Measurements from ENCODE around the gene DPP4. TPM values are rescaled to one million over a fixed set of nuclear protein-coding genes. Genes with fewer than 3 reads are reported as not detected.

DPP4 gene
- total RNA-seq, result 6.7 TPM
- long read RNA-seq, transcript DPP4-201 (26 exons, 3,904 nt), result major isoform, 6 of 9 reads
- long read RNA-seq, partial matches to known transcripts, result 0 of 9 reads
- long read RNA-seq, other reads (novel, unspliced or antisense), result 3 of 9 reads

DNA sequence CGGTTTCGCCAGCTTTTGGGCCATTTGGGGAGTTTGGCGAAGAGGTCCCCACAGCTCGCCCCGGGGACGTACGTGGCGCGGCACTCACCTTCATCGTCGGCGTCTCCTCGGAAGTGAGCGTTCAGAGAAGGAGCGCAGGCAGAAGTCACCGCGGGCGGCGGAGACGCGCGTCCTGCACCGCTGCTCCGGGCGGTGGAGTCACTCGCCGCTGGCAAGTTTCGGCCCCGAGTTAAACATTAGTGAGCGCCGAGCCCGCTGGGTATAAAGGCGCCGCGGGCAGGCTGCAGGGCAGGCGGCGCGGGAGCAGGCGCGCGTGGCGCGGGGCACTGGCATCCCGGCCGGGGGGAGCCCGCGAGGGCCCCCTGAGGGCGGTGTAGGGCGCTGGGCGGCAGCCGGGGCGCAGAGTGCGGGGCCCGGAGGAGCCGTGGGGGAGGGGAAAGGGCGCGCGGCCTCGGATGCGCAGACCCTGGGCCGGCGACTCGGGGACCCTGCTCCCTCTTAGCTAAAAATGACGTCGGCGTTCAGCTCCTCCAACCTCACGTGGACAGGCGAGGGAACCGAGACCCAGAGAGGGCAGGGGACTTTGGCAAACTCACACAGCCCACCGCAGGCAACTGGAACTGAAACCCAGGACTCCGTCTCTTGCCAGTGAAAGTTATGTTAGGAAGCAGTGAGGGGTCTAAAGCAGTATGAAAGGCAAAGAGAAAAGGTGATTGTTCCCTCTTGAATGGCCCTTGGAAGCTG lies at the start of gene DPP4:
DPP4 (minus strand) TSS at position 328 of the 744 bp plus-strand sequence; CDS start at position 94, 234 bp downstream.
- ATAC-seq, result peak; percentile 82
- peak; percentile 65 for DNase-seq
- intact Hi-C loops (cut with micrococcal nuclease), result no loop called here

DNA sequence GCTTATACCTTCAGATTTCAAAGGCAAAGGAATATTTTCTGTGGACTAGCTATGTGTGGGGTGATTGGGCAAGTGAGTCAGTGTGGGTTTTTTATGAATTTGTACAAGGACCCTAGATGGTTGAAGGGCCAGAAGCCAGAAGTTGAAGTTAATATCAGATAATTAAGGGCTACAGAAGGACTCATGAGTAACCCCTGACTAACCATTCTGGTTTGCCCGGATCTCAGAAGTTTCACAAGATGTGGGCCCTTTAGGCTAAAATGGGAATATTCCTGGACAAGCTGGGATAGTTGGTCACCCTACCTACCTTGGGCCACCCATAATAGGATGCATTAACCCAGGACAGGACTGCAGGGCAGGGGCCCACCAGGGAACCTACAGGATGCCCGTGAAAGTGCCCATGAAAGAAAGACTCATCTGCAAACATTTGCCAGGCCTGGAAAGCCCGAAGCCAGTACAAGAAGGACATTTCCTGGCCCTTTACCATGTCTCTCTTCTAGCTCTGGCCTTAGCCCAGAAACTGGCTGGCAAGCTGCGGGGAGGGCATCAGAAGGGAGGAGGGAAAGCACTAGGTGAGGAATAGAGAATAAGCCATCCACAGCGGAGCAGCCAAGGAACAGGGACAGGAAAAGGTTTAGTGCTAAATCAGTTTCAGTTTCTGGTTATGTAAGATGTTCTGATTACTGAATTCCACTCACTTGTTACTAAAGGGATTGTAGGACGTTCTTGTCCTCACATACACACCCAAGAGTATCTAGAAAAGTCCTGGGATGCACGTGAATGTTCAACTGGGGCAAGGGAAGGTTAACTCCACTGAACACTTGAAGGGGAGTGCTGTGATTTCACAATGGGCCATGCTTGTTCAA lies 44.4 kb upstream of the DPP4 start:
- peak; percentile 87 for ATAC-seq
- peak; percentile 65 for DNase-seq
- intact Hi-C loops (cut with micrococcal nuclease), result no loop called here

DNA sequence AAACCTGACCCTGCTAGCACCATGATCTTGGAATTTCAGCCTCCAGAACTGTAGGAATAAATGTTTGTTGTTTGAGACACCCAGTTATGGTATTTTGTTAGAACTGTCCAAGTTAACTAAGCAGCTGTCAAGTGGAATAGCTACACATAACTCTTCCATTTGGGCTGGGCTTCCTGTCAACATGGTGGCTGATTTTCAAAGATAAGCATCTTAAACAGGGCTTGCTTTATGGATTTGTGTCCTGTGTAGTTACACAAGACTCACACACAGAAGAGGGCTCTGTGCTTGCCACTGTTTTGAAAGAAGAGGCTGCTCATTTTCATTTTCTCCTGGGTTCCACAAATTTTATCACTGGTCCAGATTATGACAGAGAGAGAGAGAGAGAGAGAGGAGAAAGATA lies 42.3 kb upstream of the DPP4 start:
- ATAC-seq (no peak), DNase-seq (no peak)
- intact Hi-C loops (cut with micrococcal nuclease), result no loop called here

DNA sequence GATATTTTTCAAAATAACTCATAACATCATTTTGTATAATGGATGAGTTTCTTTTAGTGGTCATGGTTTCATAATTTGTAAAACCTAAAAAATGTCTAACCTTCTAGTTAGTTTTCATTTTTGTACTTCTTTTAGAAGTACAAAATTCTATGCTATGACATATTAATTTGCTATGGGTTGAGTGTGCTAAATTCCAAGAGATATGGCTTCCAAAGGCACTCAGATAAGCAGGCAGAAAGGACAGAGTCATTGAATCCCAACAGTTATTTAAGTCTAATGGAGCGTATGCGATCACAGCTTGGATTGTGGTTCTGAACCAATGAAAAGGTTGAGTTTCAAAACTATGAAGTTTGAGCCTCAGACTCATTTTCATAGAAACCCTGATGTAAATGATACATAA lies 41.1 kb upstream of the DPP4 start:
- intact Hi-C loops (cut with micrococcal nuclease), result no loop called here
- DNase-seq (no peak), ATAC-seq (no peak)

DNA sequence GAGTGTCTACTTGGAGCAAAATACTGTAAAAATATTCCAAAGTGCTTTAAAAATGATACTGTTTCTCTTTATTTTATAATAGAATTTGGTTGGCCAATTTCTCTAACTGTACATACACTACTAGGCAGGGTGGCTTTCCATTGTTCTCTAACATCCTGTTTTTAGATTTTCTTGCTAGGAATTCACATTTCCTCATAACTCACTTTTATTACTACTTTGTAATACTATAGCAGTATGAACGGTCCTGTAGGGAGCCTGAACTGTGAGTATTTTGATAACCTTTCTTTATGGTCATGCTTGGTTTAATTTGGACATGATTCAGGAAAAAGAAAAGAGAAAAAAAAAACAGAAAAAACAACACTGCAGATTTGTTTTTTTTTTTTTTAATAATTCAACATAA lies 40.3 kb upstream of the DPP4 start:
- ATAC-seq (peak; percentile 12), DNase-seq (no peak)
- intact Hi-C loops (cut with micrococcal nuclease), result no loop called here

DNA sequence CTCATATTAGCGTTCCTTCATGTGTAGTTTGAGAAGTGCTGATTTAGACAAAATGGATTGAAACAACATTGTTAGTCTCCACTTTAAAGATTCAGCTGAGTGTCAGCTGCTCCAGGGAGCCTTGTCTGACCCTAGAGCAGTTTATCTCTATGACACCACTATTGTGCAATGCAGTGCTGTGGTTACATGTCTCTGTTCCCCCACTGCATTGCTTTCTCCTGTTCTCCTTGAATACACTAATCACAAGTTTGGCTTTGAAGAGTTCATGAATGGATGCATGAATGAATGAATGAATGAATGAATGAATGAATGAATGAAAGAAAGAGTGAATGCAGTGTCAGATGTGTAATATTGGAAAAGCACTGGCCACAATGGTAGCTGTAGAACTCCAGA lies 39.8 kb upstream of the DPP4 start:
- intact Hi-C loops (cut with micrococcal nuclease), result no loop called here
- ATAC-seq (peak; percentile 94), DNase-seq (no peak)

DNA sequence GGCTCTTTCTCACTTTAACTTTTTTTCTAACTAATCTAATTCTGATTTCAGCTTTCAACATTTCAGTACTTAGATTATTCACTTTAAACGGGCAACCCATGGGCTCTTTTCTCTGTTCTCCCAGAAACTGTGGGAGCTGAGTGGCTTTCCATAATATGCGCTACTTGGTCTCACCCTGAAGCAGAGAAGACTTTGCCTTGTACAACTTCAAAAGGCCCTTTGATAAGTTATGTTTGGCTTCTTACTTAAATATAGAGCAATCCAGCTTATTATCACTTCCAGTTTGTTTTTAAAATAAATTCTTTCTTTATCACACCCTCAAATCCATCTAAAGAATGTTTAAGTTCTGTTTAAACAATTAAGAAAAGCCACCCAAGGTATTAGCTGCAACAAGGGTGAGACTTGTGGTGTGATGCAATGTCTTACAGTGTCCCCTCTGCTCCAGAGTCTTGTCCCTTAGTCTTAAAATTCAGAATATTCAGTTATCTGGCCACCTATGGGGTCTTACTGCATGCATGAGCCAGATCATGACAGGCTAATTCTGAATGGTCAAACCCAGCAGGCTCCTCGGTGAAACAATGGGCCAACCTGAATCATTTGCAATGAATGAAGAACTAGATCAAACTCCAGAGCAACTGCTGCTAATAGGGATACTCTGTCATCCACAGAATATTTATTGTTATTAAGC lies 39.2 kb upstream of the DPP4 start:
- no peak for DNase-seq
- ATAC-seq, result peak; percentile 29
- intact Hi-C loops (cut with micrococcal nuclease), result no loop called here

DNA sequence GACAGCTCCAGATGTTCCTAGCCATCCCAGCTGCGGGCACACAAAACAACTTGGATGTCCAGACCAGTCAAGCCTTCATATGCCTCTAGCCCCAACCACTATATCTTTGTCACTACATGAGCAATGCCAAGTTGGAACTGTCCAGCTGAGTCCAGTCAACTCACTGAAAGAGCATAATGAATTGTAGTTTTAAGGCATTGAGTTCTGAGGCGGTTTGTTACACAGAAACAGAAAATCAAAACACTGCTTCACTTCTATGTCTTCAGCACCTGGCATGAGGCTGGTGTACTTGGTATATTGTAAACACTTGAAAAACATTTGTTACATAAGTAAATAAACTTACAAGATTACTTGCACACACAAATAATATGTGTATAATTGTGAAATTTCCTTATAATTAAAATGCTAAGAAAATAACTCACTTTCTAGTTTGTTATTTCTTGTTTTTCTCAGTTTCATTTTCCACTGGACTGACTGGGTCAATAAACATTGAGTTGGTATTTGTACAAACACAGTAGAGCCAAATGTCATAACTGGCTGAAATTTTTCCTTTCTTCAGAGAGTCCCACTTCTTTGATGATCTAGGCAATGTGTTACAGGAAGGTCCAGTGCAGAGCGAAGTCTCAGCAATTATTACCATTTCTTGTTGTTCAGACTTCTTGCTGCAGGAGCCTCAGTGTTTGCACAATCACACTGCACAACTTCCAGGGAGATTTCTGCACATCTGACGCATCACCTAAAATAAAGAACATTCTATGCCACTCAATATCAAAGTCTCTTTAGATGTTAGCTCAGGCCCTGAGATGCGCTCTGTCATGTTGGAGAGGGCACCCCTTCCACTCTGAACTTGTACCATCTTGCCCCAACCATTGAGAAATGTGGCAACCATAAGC lies 38.2 kb upstream of the DPP4 start:
- intact Hi-C loops (cut with micrococcal nuclease), result no loop called here

DNA sequence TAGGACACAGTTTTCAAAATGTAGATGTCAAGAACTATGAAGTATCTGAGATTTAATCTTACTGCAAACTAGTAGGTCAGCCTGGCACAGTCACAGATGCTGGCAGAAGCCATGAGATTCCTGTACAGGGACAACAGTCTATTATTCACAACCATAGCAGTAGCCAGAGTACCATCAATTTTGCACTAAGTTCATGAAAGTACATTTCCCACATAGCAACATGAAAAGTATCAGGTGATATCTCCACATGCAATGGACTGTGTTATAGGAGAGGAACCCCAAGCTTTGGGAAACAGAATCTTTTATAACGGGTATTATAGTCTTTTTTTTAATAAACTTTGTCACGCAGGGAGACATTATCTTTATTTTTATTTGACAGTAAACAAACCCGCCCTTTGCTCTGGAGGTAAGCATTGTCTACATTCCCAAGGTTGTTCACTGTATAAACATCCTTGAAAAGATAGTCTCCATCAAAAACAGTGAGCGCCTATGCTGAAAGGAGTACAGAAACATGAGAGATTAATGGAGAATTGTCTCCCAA lies 33.4 kb upstream of the DPP4 start:
- ATAC-seq, result peak; percentile 57
- intact Hi-C loops (cut with micrococcal nuclease), result no loop called here

More for the DNA sequence above, 38.2 kb upstream of the DPP4 start:
- ATAC-seq (no peak), DNase-seq (no peak)

DNA sequence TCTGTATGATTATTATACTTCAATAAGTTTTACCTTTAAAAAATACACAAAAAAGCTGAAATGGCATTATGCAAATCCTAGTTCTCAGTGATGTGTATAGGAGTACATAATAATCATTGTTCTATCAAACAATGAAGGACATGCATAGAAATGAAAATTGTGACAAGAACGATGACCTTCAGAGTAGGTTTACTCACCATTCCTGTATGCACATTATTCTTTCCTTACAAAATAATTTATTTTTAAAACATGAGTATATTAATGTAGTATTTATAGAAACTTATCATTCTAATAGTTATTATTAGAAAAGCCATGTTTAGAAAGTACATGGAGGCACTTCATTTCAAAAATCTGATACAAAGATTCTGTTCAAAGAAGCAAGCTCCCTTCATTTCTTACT lies 32.7 kb upstream of the DPP4 start:
- no peak for DNase-seq
- ATAC-seq, result peak; percentile 67
- intact Hi-C loops (cut with micrococcal nuclease), result no loop called here

More for the DNA sequence above, 33.4 kb upstream of the DPP4 start:
- no peak for DNase-seq

DNA sequence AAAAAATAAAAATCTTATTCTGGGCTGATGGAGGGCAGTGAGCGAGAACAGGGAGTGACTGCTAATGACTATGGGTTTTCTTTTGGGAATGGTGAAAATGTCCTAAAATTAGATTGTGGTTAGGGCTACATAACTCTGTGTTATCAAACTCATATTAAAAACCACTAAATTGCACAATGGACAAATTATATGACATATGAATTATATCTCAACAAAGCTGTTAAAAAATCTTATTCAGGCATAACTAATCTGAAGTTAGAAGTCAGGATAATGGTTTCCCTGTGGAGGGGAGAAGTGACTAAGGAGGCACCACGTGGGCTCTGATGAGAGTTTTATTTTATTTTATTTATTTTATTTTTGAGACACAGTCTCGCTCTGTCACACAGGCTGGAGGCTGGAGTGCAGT lies 32.1 kb upstream of the DPP4 start:
- intact Hi-C loops (cut with micrococcal nuclease), result no loop called here
- ATAC-seq, result peak; percentile 52

DNA sequence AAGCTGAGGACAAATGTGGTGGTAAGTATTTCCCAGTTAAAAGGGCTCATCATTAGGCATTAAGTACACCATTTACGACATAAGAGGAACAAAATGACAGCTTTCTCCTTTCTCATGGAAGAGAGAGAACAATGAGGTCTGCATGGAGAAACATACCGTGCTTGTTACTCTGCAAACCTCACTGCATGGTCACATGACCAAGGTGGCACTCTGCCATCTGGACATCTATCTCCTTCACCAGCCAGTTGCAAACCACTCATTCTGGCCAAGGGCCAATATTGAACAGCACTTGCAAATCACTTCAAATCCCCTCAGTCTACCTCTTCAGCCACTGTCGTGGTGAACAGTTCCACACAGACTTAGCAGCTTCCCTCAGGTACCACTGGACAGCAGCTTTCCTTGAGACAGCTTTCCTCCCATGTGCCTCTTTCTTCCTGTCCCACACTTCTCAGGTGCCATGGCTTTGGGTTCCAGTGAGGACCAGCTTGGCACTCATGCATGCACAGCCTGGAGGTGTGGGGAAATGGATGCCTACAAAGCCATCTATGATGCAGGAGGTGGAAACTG lies 29.5 kb upstream of the DPP4 start:
- intact Hi-C loops (cut with micrococcal nuclease), result no loop called here
- no peak for ATAC-seq
- no peak for DNase-seq

More for the DNA sequence above, 32.1 kb upstream of the DPP4 start:
- no peak for DNase-seq

DNA sequence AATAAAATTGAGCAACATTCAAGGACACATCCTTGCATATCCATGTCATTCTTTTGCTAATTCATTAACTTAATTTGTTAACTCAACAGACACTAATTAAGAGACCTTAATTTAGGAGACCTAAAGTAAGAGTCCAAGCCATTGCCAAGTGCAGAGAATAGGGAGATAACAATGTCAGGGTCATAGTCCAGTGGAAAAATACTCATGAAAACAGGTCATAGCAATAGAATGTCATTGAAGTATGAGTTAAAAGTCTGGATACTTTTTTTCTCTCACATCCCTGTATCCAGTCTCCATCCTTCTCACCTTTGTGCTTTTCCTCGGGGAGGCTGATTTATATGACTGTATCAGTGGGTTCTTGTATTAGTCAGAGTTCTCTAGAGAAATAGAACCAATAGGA lies 26.6 kb upstream of the DPP4 start:
- ATAC-seq (peak; percentile 31), DNase-seq (no peak)
- intact Hi-C loops (cut with micrococcal nuclease), result no loop called here

DNA sequence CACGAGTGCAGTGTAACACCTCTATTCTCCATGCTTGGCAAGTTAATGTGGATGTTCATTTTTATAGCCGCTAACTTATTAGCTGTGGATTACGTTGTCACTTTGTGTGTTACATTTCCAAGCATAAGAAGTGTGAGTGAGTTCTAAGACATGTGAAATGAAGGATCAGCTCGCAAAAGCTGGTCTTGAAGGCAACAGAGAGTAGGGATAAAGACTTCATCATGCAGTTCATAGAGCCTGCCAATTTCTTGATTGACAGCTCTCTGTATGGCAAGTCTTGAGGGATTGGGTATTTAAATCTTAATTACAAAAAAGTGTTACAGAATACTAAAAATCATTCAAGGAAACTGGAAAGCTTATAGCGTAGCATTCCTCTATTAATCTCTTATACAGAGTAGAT lies 25.8 kb upstream of the DPP4 start:
- intact Hi-C loops (cut with micrococcal nuclease), result no loop called here
- no peak for ATAC-seq
- no peak for DNase-seq

DNA sequence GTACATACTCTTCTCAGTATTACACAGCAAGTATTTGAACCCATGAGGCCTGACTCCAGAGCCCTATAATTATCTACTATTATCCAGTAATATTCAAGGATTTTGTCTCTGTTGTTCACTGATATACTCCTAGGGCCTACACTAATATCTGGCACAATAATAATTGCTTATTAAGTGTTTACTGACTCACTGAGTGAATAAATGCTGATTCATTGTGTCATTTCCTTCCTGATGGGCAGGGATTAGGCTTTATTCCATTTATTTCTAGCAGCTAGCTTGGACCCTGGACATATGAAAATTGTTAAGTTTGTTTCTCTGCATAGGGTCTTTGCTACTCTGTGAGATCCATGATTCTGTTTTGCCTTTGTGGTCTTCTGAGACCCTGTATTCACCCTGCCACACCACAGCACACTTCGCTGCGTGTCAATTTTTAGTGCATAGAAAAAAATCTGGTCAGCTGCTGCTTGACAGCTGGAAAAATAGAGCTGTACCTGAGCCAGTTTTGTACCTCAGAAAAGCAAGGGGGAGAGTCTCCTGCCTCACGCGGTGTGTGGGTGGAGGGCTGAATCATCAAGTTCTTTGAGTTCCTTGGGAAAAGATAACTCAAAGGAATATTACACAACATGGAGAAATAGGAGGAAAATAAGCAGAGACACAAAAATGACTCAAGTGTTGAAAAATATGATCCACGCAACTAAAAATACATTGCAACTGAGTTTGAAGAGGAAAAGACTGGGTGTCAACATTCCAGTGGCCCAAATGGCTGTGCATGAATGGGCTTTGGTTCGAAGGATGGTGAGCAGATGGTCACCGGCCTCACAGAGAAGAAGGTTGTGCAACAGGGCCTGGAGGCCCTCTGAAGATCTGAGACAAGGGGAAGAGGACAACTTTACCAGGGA lies 18.9 kb upstream of the DPP4 start:
- intact Hi-C loops (cut with micrococcal nuclease), result no loop called here
- ATAC-seq (peak; percentile 91), DNase-seq (peak; percentile 57)

DNA sequence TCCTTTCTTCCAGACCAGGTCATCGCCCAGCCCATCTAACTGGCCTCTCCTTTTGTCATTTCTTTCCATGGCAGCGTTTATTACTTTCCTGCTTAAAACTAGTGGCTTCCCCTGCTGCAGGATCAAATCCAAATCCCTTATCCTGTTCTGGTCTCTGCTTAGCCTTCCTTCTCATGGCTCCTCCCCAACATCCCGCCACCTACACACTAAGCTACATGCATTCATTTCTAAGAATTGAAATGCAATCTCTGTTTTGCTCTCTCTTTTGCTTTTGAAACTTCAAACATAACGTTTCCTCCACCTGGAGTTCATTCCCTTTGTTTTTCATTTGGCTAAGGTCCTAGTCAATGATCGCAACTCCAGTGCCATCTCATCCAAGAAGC lies 18.0 kb upstream of the DPP4 start:
- ATAC-seq (no peak), DNase-seq (no peak)
- intact Hi-C loops (cut with micrococcal nuclease), result no loop called here

DNA sequence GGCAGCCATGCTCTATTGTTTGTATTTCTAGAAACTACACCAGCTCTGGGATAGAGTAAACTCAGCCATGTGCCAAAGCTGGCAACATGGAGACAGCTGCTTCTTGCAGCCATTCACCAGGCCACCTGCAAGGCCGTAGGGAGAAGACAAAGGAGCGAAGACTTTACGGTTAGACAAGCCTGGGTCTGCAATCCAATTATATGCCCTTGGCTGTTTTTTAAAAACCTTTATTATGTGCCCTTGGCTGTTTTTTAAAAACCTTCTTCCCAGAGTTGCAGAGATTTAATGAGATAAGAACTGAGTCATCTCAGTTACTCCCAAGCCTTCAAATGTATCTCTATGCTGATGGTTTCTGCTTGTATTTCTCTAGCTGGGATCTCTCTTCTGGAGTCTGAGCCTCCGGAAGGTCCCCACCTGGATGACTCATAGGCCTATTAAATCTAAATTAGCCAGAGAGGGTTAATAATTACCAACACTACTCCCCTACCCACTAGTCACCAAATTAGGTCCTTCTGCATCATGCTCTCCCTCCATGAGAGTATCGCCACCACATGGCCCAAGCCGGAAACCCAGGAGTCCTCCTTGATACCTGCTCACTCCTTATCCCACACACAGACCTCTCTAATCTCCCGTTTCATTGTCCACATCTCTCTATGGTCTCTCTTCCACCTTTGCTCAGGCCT lies 17.5 kb upstream of the DPP4 start:
- intact Hi-C loops (cut with micrococcal nuclease), result no loop called here
- no peak for DNase-seq
- ATAC-seq, result no peak
